Activated CD4-positive, CD25-positive, alpha-beta regulatory T cell treated with anti-CD3 and anti-CD28 coated beads, Interleukin-2, amount 50 U/mL, for 72 hours (primary cell): ENCODE results near the gene ALDOB.

Experiments used
- DNase-seq: peaks from one replicate; pipeline ENCODE4 v3.0.0; 2021

The ALDOB gene

DNA sequence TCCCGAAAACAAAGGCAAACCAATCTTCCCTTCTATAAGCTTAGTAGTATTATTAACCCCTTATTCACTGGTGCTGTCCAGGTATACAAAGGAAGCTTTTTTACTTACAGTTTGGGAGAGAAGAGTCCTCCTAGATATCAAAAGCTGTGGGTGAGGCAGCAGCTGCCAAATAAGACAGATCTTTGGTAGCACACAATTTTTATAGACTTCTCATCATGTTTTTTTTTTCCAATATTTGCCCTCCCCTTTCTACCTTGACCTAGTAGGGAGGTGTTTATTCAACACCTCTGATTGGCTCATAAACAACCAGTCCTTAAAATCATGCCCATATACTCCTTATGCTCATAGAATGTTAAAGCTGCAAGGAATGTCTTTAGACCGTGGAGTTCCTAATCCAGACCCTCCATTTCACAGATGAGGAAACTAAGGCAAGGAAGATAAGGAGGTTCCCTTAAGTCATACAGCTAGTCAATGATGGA, at the start of gene ALDOB:
Gene ALDOB, minus strand, starts transcription at position 174 of the 479 bp plus-strand sequence. CDS start 4,887 bp downstream, outside the sequence.
- no peak for DNase-seq

DNA sequence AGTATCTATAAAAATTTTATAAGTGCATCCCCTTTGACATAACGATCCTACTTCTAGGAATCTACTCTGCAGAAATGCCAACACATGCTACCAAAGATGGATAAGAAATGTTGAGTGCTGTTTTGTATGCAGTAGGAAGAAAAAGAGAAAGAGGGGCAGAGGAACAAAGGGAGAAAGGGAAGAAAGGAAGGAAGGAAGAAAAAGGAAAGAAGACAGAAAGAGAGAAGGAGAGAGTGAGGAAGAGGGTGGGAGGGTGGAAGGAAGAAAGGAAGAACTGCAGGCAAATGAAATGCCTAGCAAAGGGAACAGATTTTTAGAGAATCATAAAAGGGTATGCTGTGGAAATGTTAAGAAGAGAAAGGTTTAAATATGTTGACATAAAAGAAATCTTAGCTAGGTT, 48.5 kb upstream of the ALDOB start:
- no peak for DNase-seq

DNA sequence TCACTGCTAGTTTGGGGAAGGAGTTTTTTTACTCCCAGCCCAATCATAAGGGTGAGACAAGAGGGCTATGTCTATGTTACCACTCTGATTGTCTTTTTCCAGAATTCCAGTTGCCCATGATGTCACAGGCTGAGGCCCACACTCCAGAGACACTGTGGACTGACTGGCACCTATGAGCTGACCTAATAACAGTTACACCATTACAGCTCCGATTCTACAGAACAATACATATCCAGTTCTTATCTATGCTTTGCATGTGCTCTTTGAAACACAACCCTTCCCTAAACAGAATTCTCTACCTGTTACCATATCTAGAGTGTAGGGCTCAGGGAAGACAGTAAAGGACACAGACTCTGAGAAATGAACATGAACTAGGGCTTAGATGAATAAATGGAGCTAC, 45.7 kb upstream of the ALDOB start:
- no peak for DNase-seq

DNA sequence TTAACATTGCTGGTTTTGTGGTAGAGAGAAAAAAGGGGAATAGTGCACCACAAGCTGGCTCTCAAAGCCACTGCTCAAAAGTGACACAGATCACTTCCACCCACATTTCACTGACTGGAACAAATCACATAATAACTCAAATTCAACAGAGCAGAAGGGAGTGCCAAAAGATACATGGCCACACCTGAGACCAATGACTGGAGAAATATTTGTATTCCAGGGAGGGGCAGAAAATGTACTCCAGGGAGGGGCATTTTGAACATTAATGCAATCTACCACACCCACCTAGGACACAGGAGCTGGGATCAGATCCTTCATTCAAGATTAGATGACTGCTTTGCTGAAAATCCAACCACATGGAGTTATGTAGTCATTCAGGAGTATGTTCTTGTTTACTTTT, 44.8 kb upstream of the ALDOB start:
- DNase-seq, result no peak

DNA sequence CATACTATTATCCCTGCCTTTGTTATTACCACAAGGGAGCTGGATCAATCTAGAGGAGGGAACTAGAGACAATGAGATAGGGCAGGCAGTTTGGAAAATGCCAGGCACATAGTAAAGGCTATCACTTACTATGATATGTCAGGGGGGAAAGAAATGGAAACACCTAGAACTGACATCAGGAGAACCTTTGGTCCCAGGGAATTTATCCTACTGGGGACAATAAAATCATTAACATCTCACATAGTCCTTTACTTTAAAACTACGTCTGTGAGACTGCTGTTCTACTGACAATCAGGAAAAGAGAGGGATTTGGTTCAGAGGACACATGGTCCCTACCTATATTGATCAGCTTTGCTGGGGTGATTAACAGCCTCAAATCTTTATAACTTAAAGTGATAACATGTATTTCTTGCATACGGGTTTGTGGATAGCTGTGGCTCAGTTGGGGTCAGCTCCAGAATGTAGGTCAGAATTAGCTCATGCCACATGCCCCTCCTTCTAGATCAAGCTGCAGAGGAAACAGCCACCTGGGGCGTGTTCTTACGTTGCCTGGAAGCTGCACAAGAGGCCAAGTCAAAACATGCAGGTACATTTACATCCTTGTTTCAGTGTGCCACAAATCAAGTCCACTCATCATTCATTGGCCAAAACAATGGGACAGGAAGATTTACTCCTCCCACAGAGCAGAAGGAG, 43.9 kb upstream of the ALDOB start:
- no peak for DNase-seq

DNA sequence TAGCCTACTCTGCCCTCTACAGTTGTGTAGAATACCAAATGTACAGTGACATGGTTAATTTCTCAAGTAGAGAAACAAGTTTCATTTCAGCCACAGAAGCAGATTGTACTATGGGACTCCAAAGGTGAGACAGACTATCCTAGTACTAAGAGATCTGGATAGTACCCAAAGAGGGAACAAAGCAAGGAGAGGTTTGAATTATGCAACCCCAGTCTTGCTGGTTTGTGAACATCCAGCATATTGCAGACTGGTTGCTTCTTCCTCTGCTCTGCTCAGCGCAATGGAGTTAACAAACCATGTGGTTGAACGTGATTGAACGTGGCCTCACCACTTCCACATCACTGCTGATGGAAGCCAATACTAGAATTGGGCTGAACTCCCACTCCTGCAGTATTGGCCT, 43.3 kb upstream of the ALDOB start:
- no peak for DNase-seq

DNA sequence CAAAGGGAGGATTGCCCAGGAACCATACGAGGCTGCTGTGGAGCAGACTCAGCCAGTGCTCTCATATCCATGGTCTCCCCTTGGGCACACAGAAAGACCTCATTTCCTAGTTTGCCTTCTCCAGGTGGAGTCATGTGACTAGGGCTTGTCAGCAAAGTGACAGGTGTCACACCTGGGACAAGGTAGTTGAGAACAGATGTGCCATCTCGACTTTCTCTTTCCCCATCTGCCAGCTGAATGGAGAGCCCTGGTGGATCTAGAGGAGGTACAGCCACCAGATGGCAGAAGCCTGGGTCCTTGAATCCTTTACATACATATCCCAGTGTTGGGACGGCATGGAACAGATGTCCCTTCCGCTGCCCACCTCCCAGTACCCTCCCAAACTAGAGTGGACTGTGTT, 42.9 kb upstream of the ALDOB start:
- no peak for DNase-seq

DNA sequence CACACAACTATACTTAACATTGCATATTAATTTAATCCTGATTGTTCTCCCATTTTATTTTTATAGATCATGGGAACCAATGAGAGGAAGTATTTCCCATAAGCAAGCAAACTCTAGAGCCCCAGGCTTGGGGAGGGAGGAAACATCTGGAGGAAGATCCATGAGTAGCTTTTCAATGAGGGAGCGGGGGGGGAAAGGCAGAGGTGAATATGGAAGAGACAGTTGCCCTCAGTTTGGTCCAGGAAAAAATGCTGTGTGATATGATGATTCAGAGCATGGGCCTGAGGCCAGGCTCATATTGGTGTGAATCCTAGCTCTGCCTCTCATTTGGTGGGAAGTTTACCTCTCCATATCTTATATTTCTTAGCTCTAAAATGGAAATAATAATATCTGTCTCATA, 42.2 kb upstream of the ALDOB start:
- no peak for DNase-seq

DNA sequence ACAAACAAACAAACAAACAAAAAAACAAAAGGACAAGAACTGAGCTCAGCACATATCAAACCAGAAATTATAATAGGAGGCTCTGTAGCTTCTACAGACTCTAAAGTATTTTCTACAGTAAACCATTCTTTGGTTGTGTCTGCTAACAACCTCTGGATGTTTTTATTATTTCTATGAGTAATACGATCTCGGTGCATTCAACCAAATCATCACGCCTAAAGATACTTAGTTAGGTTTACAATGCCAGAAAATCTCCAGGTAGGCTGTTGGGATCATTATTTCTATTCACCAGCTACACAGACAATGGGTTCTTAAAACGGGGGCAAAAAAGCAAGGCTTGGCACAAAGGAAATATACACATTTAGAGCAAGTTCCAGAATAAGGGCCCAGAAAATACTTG, 41.6 kb upstream of the ALDOB start:
- DNase-seq, result no peak

DNA sequence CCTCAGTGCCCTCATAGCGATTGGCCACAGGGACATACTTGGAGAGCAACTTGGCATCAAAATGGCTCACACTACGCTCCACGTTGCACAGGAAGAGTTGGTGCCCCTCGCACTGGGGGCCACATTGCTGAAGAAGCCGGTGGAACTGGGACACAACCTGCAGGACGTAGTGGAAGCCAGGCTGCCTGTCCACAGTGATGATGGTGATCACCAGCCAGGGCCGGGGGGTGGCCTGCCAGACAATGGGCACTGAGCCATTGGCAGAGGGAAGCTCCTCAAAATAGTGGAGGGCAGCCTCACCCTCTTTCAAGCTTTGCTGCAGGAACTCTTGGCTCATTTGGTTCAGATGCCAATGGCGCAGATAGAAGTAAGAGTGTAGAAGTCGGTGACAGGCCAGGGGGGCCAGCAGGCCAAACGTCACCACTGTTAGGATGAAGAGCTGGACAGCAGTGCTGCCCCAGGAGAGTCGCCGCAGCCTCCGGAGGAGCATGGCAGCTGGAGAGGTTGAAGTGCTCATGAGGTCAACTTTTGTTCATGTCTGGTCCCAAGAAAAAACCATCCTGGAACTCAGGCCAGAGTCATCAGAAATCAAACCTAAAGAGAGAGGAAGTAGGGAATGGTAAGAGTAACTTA, 41.1 kb upstream of the ALDOB start:
- no peak for DNase-seq

DNA sequence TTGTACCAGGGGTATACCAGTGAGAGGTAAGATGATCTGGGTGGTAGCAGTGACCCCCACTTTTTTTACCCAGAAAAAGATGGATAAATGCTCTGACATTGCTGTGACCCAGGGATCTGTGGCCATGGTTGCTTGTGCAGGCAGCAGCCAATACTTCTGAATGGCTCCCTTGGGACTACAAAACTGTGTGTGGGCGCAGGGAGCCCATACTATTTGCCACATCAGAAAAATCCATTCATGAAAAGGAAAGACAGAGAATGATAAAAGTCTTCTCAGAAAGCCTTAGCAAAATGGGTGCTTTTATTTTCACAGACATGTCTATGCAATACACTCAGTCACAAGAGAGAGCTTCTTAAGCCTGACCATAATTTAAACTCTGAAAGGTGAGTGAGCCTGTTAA, 37.3 kb upstream of the ALDOB start:
- DNase-seq, result no peak

DNA sequence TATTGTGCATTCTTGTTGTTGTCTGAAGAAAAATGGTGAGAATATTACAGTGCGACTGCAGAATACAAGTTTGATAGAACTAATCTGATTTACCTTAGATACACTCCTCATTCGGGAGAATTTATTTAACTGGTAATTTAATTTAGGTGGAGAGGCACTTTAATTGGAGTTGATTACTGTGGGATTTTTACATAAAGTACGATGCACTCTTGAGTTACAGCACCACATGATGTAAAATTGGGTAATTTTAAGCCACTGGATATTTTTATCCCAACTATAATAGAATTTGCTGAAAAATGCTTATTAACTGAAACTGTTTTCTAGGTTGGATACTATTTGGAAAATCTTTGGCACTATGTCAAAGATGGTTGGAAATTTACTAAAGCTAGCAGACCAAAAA, 35.4 kb upstream of the ALDOB start:
- DNase-seq, result no peak

DNA sequence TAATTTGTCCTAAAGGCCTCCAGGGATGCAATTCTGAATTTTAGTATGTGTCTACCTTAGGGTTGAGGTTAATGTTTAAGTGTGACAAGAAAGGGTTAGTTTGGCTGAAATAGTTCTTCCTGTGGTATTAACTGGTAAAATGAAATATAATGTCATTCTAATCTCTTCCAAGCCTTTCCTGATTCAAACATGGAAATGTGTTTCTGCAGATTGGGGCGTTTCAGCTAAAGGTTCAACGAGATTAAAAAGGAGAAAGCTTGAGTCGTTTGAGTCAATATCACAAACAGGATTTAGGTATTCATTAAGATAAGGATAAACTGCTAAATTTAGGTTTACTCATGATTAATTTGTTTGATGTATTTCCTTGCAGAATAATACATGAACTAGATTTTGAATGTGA, 34.4 kb upstream of the ALDOB start:
- DNase-seq, result no peak

DNA sequence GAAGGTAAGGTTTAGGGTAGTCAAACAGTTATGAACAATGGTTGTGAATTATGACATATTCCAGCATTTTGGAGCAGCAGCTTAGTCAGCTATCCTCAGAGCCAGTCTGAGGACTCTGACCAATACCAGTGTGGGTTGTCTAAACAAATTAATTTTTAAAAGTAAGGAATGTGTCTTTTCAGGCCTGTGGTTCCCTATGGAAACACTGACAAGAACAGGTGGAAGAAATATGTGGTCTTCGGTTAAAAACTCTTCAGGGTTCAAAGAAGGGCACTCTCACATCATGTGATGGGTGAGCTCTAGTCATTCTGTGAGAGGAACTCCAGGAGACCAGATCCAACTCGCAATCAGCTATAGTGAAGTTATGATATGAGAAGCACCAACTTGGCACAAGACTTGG, 33.5 kb upstream of the ALDOB start:
- DNase-seq, result no peak

DNA sequence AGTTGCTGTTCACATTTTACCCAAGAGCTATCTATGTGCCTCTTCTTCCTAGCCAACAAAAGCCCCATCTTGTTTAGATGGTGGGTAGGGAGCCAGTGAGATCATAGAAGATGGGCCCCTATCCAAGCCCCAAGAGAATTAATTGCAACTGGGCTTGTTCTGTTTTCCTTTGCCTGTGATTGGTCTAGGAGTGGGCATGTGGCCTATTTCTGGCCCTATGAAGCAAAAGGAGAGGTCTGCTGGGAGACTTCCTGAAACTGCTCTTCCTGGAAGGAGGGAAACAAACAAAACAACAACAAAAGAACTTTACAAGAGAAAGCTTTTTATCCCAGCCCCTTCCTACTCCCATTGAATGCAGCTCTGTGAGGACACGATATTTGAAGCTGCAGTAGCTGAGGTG, 32.5 kb upstream of the ALDOB start:
- no peak for DNase-seq

DNA sequence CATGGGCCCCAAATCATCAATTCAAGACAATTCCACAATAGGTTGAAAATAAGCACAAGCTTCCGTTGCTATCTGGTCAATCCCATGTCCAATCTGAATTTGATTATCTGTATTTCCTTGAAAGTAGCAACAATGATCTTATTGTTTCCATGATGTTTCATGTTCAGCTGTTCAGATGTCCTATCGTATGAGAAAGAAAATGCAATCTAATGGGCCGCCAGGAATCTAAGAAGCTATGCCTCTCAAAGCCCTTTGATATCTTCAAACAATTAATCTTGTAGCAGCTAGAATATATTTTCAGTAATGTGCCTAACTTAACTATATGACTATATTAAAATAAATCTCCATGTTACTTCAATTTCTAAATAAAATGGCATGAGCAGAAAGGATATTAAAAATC, 32.1 kb upstream of the ALDOB start:
- DNase-seq, result no peak

DNA sequence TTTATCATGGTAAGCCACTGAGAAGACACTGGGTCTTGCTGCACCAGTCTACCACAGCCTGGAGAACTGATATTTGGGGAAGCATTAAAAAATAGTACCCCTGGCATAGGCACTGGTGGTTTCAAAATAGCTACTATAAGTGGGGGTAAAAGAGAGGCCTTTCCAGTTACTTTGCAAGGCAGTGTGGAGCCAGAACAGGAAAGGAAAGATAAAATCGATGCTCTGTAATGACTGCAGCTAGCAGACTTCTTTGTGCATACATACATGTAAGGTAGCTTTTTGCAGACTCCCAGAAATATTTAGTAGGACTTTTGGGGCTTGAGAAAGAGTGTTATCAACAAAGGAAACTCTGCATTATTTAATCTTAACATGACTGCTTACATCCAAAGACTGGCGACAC, 31.3 kb upstream of the ALDOB start:
- no peak for DNase-seq

DNA sequence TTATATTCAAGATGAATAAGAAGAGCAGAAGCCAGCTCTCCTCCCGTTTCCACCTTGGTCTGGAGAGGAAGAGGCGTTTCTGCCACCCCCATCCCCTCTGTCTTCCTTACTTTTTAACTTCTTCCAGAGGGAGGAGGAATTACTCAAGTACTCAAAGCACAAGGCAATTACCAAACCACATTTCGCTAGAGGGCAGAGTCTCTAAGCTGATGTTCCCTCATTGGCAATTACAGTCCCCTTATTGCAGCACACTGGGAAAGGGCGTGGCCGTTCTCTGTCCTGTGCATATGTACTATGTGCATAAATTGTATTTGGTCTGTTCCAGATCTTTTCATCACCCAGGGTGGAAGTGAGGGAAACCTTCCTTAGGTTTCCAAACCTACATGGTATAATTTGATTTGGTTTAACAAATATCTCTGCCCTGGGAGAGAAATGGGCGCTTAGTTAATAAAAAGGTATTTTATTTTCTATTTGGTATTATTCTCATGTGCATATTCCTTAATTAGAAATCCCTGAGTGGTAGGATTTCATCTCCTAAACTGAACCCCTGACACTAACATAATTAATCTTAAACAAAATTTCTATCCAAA, 29.8 kb upstream of the ALDOB start:
- no peak for DNase-seq

DNA sequence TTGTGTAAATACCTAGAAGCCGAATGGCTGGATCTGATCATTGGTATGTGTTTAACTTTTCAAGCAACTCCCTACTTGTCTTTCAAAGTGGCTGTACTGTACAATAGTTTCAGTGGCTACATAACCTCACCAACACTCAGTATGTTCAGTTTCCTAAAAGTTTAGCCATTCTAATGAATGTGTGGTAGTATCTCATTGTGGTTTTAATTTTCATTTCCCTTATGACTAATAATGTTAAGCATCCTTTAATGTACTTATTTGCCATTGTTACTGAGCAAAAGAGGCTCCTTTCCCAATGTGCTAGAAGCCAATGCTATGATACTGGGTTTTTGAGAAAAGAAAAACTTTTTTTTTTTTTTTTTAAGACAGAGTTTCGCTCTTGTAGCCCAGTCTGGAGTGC, 27.8 kb upstream of the ALDOB start:
- no peak for DNase-seq

DNA sequence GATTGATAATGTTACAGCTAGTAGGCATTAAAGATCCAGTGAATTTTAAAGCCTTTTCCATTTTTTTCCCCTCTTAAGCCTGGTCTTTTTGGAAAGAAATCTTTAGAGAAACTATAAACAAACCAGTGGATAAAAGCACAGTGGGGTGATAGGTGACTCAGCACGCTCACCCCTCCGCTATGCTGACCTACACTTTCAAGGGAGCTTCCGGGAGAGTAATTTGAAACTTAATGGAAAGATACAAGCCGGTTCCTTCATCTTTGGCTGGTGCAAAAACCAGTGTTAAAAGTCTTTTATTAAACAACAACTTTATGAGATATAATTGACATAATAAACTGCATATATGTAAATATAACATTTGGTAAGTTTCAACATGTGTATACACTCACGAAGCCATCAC, 27.0 kb upstream of the ALDOB start:
- DNase-seq, result no peak

DNA sequence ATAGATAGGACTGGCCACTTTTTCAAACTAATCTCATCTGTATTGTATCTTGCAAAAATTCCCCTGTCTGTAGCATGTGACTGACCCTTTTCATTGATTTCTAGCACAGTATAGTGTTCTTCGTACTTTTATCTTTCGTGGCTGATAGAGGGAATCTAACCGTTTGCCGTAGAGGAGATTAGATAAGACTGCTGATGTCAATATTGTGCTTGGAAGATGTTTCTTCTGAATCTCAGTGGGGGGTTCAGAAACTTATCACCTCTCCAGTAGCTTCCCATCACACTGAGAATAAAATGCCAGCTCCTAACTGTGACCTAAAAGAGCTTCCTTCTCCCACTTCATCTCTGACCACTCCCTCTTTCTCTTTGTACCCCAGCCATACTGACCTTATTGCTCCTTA, 25.4 kb upstream of the ALDOB start:
- DNase-seq, result no peak

DNA sequence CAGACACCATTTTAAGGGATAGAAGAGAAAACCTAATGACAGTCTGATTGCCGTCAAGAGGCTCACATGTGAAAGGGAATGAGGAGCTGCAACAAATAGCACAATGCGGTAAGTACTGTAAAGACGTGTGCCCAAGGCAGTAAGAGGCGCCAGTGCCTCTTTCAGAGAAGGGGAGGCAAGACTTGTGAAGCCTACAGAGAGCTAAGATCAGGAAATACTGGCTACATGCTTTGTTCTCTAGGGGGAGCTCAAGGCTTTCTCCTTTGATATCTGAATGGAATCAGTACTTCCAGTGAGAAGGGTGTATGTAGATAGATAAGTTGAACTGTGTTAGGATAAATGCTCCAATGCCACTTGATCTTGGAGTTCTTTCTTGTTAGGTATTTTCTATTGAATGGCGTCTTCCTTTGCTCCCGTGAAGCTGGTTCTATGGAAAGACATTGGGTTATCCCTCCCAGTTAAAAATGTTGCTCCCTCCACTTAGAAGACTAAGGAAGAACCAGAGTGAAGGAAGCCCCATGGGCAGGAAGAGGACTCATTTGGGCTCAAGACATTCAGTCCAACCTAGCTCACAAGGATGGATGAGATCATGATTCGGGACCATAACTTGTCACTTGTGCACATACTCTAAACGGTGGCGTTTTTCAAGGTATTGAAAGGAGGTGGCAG, 23.5 kb upstream of the ALDOB start:
- DNase-seq, result no peak

DNA sequence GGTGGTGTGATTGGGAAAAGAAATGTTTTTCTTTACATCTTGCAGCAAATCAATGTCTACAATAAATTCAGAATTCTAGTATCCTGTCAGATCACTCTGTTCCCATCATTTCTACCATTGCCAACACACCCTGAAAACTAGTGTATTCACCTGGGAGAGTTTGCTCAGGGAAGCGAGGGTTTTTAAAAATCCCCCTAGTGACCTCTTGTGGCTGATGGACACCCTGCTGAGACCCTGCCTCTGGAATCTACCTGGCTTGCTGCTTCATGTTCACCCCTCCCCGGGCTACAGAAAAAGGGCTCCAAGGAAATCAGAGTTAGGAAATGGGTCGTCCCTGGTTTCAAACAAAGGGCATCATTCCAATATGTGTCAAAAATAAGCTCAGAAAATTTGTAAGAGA, 21.4 kb upstream of the ALDOB start:
- DNase-seq, result no peak

DNA sequence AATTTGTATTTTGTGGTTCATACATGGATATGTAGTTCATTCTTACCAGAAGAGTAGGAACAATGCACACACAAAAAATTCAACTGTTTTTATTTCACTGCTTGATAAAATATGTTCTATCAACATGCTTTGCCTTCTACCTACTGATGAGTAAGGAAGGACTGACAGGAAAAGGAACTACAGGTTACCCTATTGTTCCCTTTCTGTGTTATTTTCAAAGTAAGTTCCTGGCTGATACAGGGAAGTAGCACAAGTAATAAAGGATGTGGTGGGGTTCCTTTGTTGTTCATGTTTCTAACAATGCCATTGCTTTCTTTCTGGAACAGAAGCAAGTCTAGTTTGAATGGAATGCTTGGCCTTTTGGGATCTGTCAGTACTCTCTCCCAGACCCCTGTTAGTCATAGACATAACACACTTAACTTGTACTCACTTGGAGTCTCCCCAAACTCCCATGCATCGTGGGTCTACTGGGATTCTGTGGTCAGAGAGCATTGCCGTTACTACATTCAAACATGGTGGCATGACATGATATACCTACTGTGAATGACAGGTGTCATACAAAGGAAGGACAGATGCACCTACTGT, 20.2 kb upstream of the ALDOB start:
- no peak for DNase-seq
